PC-3 (cell line): Measurements from ENCODE around the gene RBM20. TPM values are rescaled to one million over a fixed set of nuclear protein-coding genes. Genes with fewer than 3 reads are reported as not detected.

Experiments
- ATAC-seq: fragments of 200-7000 bp; cut with Tn5 transposase; 2 replicates; pipeline ENCODE4 v1.9.1; 2020; ENCODE audit warnings: mild to moderate bottlenecking, moderate library complexity
- BruUV-seq: library from RNA; stranded (reverse); fragments of 400-500 nt; replicated peaks from 2 replicates; lab custom pipeline; 2021; lab: Mats Ljungman, UMichigan
- CTCF ChIA-PET: fragments of 300-600 bp; sonication (Branson Sonifier 250); formaldehyde crosslinking; loops from one replicate; lab custom pipeline; 2022; ENCODE audit warnings: antibody characterized with exemption; lab: Charles Lee
- POLR2A ChIA-PET: fragments of 300-600 bp; sonication (Branson Sonifier 250); formaldehyde crosslinking; loops from one replicate; lab custom pipeline; 2022; ENCODE audit warnings: antibody characterized with exemption; ENCODE audit not compliant: unreplicated experiment; lab: Charles Lee
- DNase-seq: peaks from one replicate; pipeline ENCODE4 v3.0.0-alpha.2; 2015
- H2AFZ ChIP-seq: fragments of 300-600 bp; sonication (generic); 2 replicates; pipeline ENCODE4 v1.6.0; 2016; ENCODE audit warnings: antibody characterized with exemption, low read length
- H3F3A ChIP-seq: fragments of 300-600 bp; sonication (generic); one replicate; pipeline ENCODE4 v1.6.0; 2017; ENCODE audit warnings: antibody characterized with exemption, low read length, control low read depth, mild to moderate bottlenecking; ENCODE audit not compliant: unreplicated experiment
- H3K27ac ChIP-seq: fragments of 300-600 bp; sonication (generic); 2 replicates; pipeline ENCODE4 v1.5.1; 2016; ENCODE audit warnings: mild to moderate bottlenecking, low read length
- H3K27me3 ChIP-seq: fragments of 300-600 bp; sonication (generic); 2 replicates; pipeline ENCODE4 v1.6.1; 2016; ENCODE audit warnings: low read length, mixed read lengths
- H3K36me3 ChIP-seq: fragments of 300-600 bp; sonication (generic); 2 replicates; pipeline ENCODE4 v1.6.1; 2016; ENCODE audit warnings: low read depth, mixed run types, low read length, mixed read lengths
- H3K4me1 ChIP-seq: fragments of 300-600 bp; sonication (generic); 2 replicates; pipeline ENCODE4 v1.5.1; 2016; ENCODE audit warnings: low read length; ENCODE audit not compliant: insufficient read depth
- H3K4me2 ChIP-seq: fragments of 300-600 bp; sonication (generic); 2 replicates; pipeline ENCODE4 v1.6.0; 2016; ENCODE audit warnings: low read length
- H3K4me3 ChIP-seq: fragments of 300-600 bp; sonication (generic); 2 replicates; pipeline ENCODE4 v1.5.1; 2016; ENCODE audit warnings: mild to moderate bottlenecking, low read length, mixed read lengths
- H3K79me2 ChIP-seq: fragments of 300-600 bp; sonication (generic); 2 replicates; pipeline ENCODE4 v1.6.1; 2017; ENCODE audit warnings: low read length, mixed read lengths
- H3K9ac ChIP-seq: fragments of 300-600 bp; sonication (generic); 2 replicates; pipeline ENCODE4 v1.6.0; 2016; ENCODE audit warnings: mild to moderate bottlenecking, low read length
- H3K9me2 ChIP-seq: fragments of 300-600 bp; sonication (generic); replicated peaks from 2 replicates; pipeline ENCODE4 v1.6.1; 2016; ENCODE audit warnings: mixed run types, low read length, mixed read lengths
- H3K9me3 ChIP-seq: fragments of 300-600 bp; sonication (generic); 2 replicates; pipeline ENCODE4 v1.6.1; 2016; ENCODE audit warnings: low read length, mixed read lengths
- H4K20me1 ChIP-seq: fragments of 300-600 bp; sonication (generic); 2 replicates; pipeline ENCODE4 v1.6.1; 2016; ENCODE audit warnings: low read length, mixed read lengths
- EZH2 ChIP-seq: fragments of 300-600 bp; sonication (generic); IDR thresholded peaks from one replicate; pipeline ENCODE4 v1.6.1; 2017; ENCODE audit warnings: antibody characterized with exemption, mild to moderate bottlenecking, low read length; ENCODE audit not compliant: unreplicated experiment
- EZH2phosphoT487 ChIP-seq: fragments of 300-600 bp; sonication (generic); IDR thresholded peaks from 2 replicates; pipeline ENCODE4 v1.6.1; 2018; ENCODE audit warnings: mild to moderate bottlenecking, antibody characterized with exemption, low read length, borderline replicate concordance
- intact Hi-C: fragments of 100-400 bp; cut with micrococcal nuclease; formaldehyde crosslinking; loops from 2 replicates; pipeline ENCODE4 v1.9.0; 2023
- total RNA-seq: library from RNA; depleted of rRNA; stranded (reverse); fragments of >200 nt; gene quantifications from 2 replicates; pipeline ENCODE4 v1.2.3, GENCODE V29; 2014
- TF ChIP-seq, protein P1 (sequence below): fragments of 300-600 bp; sonication (generic); conservative IDR thresholded peaks from 2 replicates; pipeline ENCODE4 v1.5.1; 2017; ENCODE audit warnings: antibody characterized with exemption, low read depth, mild to moderate bottlenecking, low read length

Gene RBM20
- total RNA-seq, 1 experiment from 2014 or later = 0.40 TPM

DNA sequence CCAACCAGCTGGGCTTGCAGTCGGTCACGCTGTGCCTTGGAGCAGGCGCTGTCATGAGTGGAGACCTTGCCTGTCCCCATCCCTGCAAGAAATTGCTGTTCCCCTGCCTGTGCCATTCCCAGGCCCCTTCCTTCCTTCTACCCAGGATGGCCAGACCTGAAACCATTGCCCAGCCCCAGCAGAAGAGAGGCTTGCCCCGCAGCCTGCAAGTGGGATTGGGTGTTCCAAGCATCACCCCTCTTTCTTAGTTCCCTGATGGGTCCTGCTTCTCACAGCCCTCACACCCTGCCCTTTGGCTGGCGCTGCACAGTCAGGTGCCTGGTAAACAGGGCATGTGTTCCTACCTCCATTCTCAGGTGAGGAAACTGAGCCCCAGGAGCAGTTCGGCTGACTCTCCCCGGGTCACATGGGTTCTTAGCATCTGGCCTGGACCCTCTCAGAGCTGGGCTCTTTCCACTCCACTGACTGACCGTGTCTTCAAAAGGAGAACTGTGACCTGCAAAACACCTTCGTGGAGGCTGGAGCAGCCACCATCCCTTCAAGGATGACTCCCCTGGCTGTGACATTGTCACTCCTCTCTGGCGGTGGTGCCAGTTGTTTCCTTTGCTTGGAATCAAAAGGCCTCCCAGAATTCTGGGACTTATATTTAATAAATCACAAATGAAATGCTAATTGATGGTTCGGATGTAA, 185.7 kb downstream of the RBM20 start:
- intact Hi-C loops = no loop called here
- Histone ChIP-seq H3K9ac (no peak overlapping the region), H3K27ac (no peak overlapping the region), H4K20me1 (no peaks in the 10 kb centered on the region), H2AFZ (no peak overlapping the region), H3K9me2 (no peaks in the 10 kb centered on the region), H3K27me3 (no peaks in the 10 kb centered on the region), H3K9me3 (no peaks in the 10 kb centered on the region), H3K36me3 (no peaks in the 10 kb centered on the region), H3K4me1 (peaks cover 9% of the 10 kb centered on the region), H3K79me2 (no peaks in the 10 kb centered on the region), H3K4me2 (no peak overlapping the region), H3F3A (no peaks in the 10 kb centered on the region), H3K4me3 (no peak overlapping the region)
- ChIA-PET CTCF (no interaction called here), POLR2A (no interaction called here)
- DNase-seq (no peak), ATAC-seq (no peak)
- TF ChIP-seq, protein P1, sequence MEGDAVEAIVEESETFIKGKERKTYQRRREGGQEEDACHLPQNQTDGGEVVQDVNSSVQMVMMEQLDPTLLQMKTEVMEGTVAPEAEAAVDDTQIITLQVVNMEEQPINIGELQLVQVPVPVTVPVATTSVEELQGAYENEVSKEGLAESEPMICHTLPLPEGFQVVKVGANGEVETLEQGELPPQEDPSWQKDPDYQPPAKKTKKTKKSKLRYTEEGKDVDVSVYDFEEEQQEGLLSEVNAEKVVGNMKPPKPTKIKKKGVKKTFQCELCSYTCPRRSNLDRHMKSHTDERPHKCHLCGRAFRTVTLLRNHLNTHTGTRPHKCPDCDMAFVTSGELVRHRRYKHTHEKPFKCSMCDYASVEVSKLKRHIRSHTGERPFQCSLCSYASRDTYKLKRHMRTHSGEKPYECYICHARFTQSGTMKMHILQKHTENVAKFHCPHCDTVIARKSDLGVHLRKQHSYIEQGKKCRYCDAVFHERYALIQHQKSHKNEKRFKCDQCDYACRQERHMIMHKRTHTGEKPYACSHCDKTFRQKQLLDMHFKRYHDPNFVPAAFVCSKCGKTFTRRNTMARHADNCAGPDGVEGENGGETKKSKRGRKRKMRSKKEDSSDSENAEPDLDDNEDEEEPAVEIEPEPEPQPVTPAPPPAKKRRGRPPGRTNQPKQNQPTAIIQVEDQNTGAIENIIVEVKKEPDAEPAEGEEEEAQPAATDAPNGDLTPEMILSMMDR = no peak
- TF ChIP-seq EZH2phosphoT487 (no peak), EZH2 (no peak)
- no TSS peak for BruUV-seq

DNA sequence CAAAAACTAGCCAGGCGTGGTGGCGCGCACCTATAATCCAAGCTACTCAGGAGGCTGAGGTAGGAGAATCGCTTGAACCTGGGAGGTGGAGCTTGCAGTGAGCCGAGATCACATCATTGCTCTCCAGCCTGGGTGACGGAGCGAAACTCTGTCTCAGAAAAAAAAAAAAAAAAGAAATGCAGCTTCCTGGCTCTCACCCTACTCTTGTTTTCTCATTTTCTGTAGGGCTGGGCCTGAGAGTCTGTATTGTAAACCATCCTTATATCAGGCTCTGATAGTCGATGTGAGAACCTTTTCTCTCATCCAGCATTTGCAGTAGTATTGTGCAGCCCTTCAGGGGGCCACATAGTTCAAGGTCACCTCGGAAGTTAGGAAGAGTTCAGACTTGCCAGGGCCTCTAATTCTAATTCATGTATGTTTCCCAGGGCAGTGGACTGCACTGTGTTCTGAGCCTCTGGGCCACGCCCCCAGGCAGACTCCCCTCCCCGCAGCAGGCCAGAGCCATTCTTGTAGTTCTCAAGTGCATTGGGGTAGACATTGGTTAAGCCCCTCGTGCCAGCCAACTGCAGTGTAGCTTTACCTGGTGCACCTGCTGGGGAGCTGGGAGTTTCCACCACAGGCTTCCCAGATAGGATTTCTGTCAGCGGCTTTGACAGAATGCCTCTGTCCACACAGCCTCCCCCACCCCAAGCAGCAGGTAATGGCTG, 189.3 kb downstream of the RBM20 start:
- H3K27ac ChIP-seq = no peak overlapping the region
- no peaks in the 10 kb centered on the region for H3K27me3 ChIP-seq
- H3K4me3 ChIP-seq = no peak overlapping the region
- H3K79me2 ChIP-seq = no peaks in the 10 kb centered on the region
- ATAC-seq (no peak), DNase-seq (no peak)
- CTCF ChIA-PET = no interaction called here
- H3K9ac ChIP-seq = no peak overlapping the region
- no peak overlapping the region for H3K4me2 ChIP-seq
- no peaks in the 10 kb centered on the region for H3K9me2 ChIP-seq
- no peak for TF ChIP-seq EZH2phosphoT487
- TF ChIP-seq, protein P1 = no peak
- TF ChIP-seq EZH2 = no peak
- POLR2A ChIA-PET = no interaction called here
- no peaks in the 10 kb centered on the region for H4K20me1 ChIP-seq
- BruUV-seq = no TSS peak
- no peaks in the 10 kb centered on the region for H3K4me1 ChIP-seq
- H2AFZ ChIP-seq = no peak overlapping the region
- no peaks in the 10 kb centered on the region for H3K9me3 ChIP-seq
- H3F3A ChIP-seq = no peaks in the 10 kb centered on the region
- no peaks in the 10 kb centered on the region for H3K36me3 ChIP-seq
- intact Hi-C loops = no loop called here
